Stomach smooth muscle (tissue), 2 donors: ENCODE measurements around the gene B4GALNT4.
"Not testable (repeated sequence)": the region's sequence is repeated elsewhere in the genome, so short reads cannot be mapped to it uniquely, and the experiment has no call there.

ENCODE experiments used
- H3K27ac ChIP-seq: one replicate; pipeline ENCODE4 v1.7.0; 2013; ENCODE audit warnings: mild to moderate bottlenecking, low read length, inconsistent platforms
- H3K27me3 ChIP-seq, 2 donors: one replicate each; pipeline ENCODE4 v1.7.0; 2013; ENCODE audit warnings: low read length in 2 of 2; ENCODE audit not compliant: insufficient read depth in 2 of 2, control insufficient read depth in 1 of 2
- H3K36me3 ChIP-seq, 2 donors: one replicate each; pipeline ENCODE4 v1.7.0; 2013; ENCODE audit warnings: low read length in 2 of 2; ENCODE audit not compliant: control insufficient read depth in 2 of 2, insufficient read depth in 2 of 2
- H3K4me1 ChIP-seq: one replicate; pipeline ENCODE4 v1.7.0; 2013; ENCODE audit warnings: low read length; ENCODE audit not compliant: control insufficient read depth, insufficient read depth
- H3K4me3 ChIP-seq, 2 donors: one replicate each; pipeline ENCODE4 v1.7.0; 2013; ENCODE audit warnings: low read length in 2 of 2
- H3K9ac ChIP-seq, 2 donors: one replicate each; pipeline ENCODE4 v1.7.0; 2013; ENCODE audit warnings: low read length in 2 of 2, mild to moderate bottlenecking in 1 of 2
- H3K9me3 ChIP-seq, 2 donors: one replicate each; pipeline ENCODE4 v1.7.0; 2013; ENCODE audit warnings: low read length in 2 of 2; ENCODE audit not compliant: control insufficient read depth in 2 of 2
- donor health status: healthy.
- donor health status: Pancreatic carcinoma.

Gene B4GALNT4

DNA sequence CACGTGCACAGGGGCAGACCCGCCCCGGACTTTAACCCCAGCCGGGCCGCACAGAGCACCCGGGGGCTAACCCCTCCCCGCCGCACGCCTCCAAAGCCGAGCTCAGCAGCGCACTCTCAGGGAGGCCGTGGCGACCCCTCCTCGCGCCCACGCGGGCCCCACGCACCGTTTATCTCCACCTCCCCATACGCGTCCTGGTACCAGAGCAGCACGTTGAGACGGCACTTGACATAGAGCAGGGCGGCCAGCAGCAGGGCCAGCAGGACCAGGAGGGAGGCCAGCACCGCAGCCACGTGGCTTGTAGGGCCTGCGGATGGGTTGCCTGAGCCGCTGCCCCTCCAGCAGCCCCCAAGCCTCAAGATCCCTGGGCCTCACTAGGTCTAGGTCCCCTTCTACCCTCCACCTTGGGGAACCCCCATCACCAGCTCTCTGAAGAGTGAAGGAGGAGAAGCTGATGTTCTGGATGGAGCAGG is 38.4 kb downstream of the B4GALNT4 start:
- Histone ChIP-seq H3K27ac (no peak overlapping the region), H3K9ac (no peak overlapping the region), H3K36me3 (no peaks in the 10 kb centered on the region), H3K27me3 (peaks cover 0 to 4% of the 10 kb centered on the region in 2 donors), H3K4me1 (peaks cover 15% of the 10 kb centered on the region), H3K4me3 (peak overlapping the region in 1 of 2 donors; percentile 35), H3K9me3 (no peaks in the 10 kb centered on the region)

DNA sequence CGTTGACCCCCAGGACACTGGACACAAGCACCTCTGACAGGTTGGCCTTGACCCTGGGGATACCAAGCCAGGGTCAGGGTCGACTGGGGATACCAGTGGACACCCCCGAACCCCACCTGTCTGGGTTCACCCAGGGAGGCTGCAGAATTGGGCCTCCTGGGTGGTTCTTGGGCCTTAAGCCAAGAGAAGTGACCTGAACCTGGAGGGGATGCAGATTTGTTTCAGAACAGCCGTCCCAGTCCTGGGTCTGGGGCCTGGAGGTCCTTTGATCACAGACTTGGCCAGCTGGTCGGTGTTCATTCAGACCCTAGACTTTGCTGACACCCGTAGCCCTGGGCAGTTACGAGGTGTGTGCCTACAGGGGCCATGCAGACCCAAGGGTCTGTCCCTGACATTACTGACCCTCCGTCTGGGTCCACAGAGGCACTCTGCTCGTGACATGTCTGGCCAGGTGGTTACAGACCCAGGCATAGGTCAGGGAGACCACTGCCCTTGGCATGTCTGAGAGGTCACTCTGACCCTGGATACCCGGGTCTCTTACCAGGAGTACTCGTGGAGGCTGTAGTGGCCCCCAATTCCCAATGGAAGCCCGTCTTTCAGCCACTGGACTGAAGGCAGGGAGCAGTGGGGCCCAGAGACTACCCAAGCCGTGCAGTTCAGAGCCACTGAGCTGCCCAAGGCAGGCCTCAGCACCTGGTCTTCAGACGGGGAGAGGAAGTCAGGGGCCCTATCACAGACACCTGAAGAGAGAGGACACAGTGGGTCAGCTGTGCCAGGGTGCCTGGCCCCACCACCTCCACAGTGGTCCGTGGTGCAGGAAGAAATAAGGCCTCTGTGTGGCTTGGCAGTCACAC is 39.1 kb downstream of the B4GALNT4 start:
- Histone ChIP-seq H3K9ac (no peak overlapping the region), H3K36me3 (no peaks in the 10 kb centered on the region), H3K27me3 (peaks cover 0 to 4% of the 10 kb centered on the region in 2 donors), H3K9me3 (no peaks in the 10 kb centered on the region), H3K4me1 (peaks cover 15% of the 10 kb centered on the region), H3K27ac (no peak overlapping the region), H3K4me3 (no peak overlapping the region)

DNA sequence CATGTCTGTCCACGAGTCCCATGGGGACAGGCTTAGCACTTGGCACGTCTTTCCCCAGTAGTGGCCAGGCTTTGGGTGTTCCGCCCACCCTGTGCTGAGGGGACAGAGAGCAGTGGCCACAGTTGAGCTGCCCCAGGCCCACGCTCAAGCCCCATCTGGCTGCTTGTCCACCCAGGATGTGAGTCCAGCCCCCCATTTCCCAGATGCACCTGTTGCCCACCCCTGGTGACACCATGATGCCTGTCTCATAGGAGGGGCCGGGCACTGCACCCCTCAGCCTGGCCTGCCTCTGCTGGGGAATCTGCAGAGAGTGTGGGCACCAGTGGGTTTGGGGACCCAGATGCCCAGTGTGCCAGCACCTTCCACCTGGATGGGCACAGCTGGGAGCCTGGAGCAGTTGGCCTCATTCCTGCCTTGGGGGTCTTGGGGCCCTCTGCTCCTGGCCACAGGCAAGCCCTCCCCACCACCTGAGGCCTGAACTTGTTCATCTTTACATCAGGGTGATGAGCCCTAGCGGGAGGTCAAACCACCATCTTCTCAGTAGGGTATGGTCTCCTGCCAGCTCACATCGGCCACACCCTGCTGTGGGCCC is 39.8 kb downstream of the B4GALNT4 start:
- H3K36me3 ChIP-seq: no peaks in the 10 kb centered on the region
- H3K4me3 ChIP-seq: no peak overlapping the region
- no peak overlapping the region for H3K9ac ChIP-seq
- H3K4me1 ChIP-seq: peaks cover 15% of the 10 kb centered on the region
- peaks cover 0 to 4% of the 10 kb centered on the region in 2 donors for H3K27me3 ChIP-seq
- no peak overlapping the region for H3K27ac ChIP-seq
- H3K9me3 ChIP-seq: no peaks in the 10 kb centered on the region

DNA sequence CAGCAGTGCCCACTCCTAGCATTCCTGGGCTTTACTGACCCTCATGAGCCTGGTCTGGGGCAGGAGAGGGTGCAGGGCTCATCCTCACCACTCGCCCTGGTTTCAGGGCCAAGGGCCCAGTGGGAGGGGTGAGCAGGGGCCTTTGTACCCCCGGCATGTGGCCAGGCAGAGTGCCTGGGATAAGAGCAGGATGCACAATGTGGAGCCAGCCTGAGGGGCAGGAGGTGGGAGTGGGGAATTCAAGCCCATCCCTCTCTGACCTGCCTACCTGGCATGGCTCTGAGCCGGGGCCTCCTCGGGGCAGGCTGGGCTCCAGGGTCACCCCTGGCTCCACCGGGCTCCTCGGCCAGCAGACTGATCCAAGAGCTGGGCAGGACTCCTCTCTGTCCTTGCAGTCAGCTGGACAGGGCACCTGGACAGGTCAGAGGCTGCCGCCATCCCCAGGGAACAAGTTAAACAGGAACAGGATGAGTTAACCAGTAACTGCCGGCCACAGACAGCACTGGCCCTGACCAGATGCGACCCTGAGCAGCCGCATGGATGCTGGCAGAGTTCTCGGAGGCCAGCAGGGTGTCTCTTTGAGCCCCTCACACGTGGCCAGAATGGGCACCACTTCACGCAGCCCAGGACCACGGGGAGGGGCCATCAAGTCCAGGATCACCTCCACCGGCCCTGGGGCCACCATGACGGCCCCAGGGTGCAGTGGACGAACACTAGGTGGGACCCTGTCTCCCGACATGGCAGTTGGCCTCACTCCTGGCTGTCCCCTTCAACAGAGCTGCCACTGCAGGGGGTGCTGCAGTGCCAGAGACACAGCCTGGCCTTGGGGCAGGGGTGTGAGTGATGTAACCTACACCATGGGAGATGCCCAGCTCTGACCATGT is 40.5 kb downstream of the B4GALNT4 start:
- Histone ChIP-seq H3K4me1 (peaks cover 17% of the 10 kb centered on the region), H3K27me3 (peaks cover 2 to 7% of the 10 kb centered on the region in 2 donors), H3K27ac (no peak overlapping the region), H3K9me3 (no peaks in the 10 kb centered on the region), H3K4me3 (no peak overlapping the region), H3K9ac (no peak overlapping the region), H3K36me3 (no peaks in the 10 kb centered on the region)

DNA sequence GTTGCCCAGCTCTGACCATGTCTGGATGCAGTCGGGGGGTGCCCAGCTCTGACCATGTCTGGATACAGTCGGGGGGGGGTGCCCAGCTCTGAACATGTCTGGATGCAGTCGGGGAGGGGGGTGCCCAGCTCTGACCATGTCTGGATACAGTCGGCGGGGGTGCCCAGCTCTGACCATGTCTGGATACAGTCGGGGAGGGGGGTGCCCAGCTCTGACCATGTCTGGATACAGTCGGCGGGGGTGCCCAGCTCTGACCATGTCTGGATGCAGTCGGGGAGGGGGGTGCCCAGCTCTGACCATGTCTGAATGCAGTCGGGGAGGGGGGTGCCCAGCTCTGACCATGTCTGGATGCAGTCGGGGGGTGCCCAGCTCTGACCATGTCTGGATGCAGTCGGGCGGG is 41.4 kb downstream of the B4GALNT4 start:
- H3K27ac ChIP-seq, H3K36me3 ChIP-seq, H3K9ac ChIP-seq, H3K4me3 ChIP-seq, H3K9me3 ChIP-seq: not testable (repeated sequence)
- Histone ChIP-seq H3K27me3 (peaks cover 5 to 14% of the 10 kb centered on the region in 2 donors), H3K4me1 (peaks cover 17% of the 10 kb centered on the region)

- H3K4me3 ChIP-seq, H3K36me3 ChIP-seq, H3K9ac ChIP-seq, H3K9me3 ChIP-seq, H3K27ac ChIP-seq: not testable (repeated sequence)
- Histone ChIP-seq H3K27me3 (peaks cover 8 to 22% of the 10 kb centered on the region in 2 donors), H3K4me1 (peaks cover 16% of the 10 kb centered on the region)
Observed at GRCh38 chr11:411520-411919, 42.2 kb downstream of the B4GALNT4 start.

GRCh38 chr11:412641-413119 is 43.4 kb downstream of the B4GALNT4 start:
- no peaks in the 10 kb centered on the region for H3K36me3 ChIP-seq
- H3K4me3 ChIP-seq: no peak overlapping the region
- peaks cover 14% of the 10 kb centered on the region for H3K4me1 ChIP-seq
- H3K27ac ChIP-seq: no peak overlapping the region
- H3K27me3 ChIP-seq: peaks cover 8 to 33% of the 10 kb centered on the region in 2 donors
- H3K9me3 ChIP-seq: no peaks in the 10 kb centered on the region
- no peak overlapping the region for H3K9ac ChIP-seq

DNA sequence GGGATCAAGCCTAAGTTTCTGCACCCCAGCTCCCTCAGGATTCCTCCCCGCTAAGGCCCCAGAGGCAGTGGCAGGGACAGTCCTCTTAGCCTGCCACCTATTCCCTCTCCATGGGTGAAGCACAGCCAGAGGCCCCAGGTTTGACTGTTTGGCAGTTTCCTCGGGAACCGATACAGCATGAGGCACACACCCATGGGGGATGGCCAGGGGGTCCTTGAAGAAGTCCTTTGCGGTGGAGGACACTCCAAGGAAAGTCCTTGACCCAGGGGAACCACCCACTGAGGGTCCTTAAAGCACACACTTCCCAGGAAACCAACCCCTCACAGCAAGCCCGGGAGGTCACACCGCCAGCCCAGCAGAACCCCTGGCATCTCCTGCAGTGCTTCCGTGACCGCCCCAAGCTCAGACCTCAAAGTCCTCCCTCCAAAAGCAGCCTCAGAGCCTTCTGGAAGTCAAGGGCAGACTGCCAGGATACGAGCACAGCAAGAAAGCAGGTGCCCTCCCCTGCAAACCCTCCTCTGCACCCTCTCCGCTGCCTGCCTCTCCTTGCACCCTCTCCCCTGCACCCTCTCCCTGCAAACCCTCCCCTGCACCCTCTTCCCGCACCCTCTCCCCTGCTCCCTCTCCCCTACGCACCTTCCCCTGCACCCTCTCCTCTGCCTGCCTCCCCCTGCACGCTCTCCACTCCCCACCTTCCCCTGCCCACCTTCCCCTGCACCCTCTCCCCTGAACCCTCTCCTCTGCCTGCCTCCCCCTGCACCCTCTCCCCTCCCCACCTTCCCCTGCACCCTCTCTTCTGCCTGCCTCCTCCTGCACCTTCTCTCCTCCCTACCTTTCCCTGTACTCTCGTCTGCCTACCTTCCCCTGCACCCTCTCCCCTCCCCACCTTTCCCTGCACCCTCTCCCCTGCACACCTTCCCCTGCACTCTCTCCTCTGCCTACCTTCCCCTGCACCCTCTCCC is 44.1 kb downstream of the B4GALNT4 start:
- H3K9ac ChIP-seq: no peak overlapping the region
- peaks cover 13 to 36% of the 10 kb centered on the region in 2 donors for H3K27me3 ChIP-seq
- H3K36me3 ChIP-seq: no peaks in the 10 kb centered on the region
- H3K9me3 ChIP-seq: no peaks in the 10 kb centered on the region
- H3K27ac ChIP-seq: no peak overlapping the region
- H3K4me1 ChIP-seq: peaks cover 14% of the 10 kb centered on the region
- H3K4me3 ChIP-seq: no peak overlapping the region

- H3K9ac ChIP-seq: no peak overlapping the region
- H3K4me1 ChIP-seq: peaks cover 14% of the 10 kb centered on the region
- H3K27ac ChIP-seq: no peak overlapping the region
- H3K27me3 ChIP-seq: peaks cover 17 to 42% of the 10 kb centered on the region in 2 donors
- no peaks in the 10 kb centered on the region for H3K36me3 ChIP-seq
- peak overlapping the region in 1 of 2 donors; percentile 52 for H3K4me3 ChIP-seq
- H3K9me3 ChIP-seq: no peaks in the 10 kb centered on the region
Observed at GRCh38 chr11:414318-414857, 45.1 kb downstream of the B4GALNT4 start.
